Amniotic stem cell (primary cell): ENCODE data around the gene HIVEP2.

Source experiments
- DNase-seq: peaks from one replicate; lab custom pipeline; 2025; lab: John Stamatoyannopoulos, UW

The HIVEP2 gene

DNA sequence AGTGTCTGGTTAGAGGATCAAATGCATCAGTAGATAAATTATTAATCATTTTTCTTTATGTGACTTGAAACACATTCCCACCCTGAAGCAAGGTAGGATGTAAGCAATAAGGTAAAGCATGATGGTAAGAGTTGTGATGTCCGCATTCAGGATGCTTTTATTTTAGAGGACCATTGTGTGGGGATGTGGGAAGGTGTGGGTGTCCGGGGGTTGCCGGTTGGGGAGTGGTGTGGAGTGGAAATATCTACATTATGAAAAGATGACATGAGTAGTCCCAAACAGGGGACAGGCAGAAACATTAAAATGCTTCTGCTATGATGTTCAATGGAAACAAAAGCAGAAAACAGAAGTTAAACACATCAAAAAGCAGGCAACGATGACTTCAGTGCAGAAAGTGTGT, 215.4 kb downstream of the HIVEP2 start:
- no peak for DNase-seq

DNA sequence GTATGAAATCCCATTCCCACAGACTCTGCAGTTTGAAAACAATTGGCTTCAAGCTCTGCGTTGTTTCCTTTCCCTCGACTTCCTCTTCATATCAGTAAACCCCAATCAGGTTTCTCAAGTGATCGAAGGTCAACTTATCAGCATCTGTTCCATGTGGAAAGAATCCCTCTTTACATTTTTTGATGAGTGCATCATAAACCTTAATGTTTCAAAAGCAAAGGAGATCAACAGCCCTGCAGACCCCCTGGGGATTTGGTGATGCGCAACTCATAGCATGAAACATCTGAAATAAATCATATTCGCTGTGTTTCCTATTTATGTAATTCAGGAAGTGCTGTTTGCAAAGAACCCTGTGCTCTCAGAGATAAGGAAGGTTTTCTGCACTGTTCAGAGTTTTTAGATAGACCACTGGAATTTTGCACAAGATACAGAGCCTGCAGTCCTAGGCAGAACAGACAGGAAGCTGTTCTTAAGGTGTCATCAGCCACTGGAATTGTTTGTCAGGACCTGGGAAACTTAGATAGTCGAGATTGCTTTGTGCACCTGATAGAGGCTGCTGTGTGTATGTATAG, 216.0 kb downstream of the HIVEP2 start:
- DNase-seq = no peak

DNA sequence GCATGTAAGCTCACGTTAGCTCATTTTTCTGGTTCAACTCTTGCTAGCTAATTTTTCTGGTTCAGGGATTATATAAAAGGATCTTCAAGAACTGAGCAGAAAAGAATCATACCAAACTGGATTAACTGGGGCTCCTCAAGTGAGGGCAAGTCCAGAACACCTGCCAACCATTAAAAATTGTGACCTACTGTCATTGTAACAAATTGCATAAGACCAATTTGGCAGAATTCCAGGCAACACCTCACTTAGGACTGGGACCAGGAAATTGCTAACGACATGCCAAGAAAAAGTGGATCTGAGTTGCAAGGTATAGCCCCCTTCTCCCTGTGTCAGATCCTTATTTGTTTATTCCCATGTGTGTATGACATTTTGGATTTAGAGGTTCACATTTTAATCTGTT, 216.6 kb downstream of the HIVEP2 start:
- DNase-seq = no peak

DNA sequence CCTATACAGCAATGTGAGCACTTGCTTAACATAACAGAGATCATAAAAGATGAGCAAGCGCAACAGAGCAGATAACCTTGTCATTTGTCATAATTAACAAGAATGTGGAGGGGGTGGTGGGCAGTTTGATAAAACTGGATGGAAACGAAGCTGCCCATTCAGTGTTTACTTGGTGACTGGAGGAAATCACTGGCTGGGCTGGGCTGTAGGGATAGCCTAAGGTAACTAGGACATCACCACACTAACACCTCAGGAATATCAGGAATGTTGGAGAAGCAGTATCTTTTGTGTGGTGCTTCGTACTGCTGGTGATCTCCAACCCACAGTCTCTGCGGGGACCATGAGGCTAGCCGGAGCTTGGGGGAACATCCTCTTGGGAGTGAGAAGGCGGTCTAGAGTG, 218.4 kb downstream of the HIVEP2 start:
- DNase-seq = no peak

DNA sequence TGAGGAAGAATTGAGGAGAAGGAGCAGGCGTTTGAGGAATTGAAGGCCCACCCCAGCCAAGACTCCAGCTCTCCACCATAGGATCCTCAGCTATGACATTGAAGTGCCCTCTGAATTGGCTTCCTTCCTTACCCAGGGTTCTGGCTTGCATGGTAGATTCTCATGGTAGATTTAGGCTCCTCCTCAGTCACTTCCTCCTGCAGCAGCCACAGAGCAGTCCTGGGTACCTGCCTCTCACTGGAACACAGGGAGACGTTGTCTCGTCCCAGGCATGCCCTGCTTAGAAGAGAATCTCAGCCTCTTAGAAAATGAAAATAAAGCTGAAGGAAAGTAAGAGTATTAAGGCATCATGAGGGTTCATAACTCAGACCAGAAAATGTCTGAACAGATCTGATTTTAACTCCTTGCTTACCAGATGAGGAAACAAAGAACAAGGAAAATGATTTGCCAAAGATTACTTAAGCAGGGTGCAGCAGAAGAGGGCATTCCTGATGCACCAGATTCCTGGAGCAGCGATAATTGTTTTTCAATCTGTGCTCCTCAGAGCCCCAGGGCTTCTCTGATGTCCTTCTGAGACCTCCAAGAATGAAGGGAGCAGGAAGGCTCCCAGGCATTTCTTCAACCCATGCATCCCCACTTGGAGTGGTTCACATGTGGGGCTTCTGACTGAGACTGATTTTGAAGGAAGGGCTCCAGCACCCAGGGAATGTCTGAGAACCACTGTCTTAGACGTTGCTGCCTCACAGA, 219.8 kb downstream of the HIVEP2 start:
- no peak for DNase-seq

DNA sequence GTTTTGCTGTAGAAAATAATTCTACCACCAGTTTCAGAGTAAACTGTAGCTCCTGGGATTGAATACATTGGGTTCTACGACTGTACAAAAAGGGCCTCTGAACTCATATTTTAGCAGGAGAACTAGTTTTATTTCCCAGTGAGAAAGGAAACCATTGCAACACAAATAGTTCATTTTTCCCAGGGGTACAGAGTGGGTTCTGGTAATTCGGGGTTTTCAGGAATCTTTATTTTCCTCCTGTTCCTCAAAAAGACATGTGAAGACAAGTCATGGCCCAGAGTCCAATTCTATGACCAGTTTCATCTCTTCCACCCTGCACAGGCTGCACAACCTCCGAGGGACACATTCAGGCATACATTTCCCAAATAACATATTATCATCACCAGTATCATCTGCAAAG, 222.1 kb downstream of the HIVEP2 start:
- no peak for DNase-seq

DNA sequence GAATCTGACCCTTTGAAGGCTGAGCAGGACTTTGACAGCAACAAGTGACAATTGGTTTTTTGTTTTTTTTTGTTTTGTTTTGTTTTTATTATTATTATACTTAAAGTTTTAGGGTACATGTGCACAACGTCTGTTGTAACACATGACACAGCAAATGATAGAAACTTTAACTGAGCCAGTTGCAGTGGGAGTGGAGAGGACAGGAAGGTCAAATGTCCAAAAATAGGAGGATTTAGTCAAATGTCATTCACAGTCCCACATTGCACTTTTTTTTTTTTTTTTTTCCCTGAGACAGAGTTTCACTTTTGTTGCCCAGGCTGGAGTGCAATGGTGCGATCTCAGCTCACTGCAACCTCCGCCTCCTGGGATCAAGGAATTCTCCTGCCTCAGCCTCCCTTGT, 223.0 kb downstream of the HIVEP2 start:
- no peak for DNase-seq

DNA sequence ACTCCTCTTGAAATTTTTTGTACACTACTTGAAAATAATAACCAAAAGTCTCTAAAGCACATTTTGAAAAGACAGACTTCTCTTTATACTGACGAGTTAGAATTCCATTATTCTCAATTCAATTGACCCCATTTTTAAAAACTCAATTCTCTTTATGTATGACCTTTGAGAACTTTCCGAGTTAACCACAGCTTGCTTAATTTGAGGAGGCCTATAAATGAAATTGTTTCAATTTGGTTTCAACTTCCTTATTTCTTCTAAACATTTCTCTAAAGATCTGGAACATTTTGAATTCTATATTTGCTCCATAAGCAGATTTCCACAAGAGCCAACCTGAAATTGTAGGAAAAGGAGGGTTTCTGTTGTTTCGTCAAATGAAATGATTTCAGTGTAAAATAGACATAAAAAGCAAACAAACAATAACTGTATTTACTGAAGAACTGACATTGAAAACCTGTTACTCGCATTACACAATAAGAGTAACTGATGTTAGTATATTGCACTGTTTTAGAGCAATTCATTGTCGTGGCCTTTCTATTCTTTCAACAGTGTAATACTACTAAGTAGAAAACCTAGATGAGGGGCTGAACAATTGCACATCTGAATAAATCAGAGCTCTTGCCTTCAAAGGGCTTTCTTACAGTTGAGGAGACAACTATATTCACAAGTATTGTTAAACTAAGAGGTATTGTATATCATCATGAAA, 223.6 kb downstream of the HIVEP2 start:
- no peak for DNase-seq

DNA sequence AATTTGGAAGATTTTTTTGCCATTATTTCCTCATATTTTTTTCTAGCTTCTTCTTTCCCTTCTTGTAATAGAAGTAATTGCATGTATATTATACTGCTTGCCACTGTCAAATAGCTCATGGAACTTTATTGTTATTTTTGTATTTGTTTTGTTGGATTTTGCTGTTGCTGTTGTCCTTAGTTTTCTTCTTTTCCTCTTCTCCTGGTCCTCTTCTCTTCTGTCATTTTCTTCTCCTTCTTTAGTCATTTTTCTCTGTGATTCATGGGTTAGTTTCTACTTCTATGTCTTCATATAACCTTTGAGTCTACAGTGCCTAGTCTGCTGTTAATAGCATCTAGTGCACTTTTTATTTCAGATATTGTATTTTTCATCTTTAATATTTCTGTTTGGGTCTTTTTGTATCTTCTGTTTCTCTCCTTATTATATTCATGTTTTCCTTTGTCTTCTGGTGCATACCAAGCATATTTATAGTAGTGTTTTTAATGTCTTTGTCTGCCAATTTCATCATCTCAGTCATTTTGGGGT, 226.2 kb downstream of the HIVEP2 start:
- no peak for DNase-seq

DNA sequence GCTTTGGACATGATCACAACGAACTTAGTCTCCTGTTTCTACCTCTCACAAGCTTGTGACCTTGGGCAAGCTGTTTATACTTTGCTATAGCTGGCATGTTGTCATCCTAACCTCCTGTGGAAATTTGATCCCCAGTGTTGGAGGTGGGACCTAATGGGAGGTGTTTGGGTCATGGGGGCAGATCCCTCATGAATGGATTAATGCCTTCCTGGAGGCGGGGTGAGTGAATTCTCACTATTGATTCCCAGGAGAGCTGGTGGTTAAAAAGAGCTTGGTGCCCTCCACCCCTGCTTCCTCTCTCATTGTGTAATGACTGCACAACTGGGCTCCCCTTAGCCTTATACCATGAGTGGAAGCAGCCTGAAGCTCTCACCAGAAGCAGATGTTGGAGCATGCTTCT, 228.9 kb downstream of the HIVEP2 start:
- DNase-seq = no peak

DNA sequence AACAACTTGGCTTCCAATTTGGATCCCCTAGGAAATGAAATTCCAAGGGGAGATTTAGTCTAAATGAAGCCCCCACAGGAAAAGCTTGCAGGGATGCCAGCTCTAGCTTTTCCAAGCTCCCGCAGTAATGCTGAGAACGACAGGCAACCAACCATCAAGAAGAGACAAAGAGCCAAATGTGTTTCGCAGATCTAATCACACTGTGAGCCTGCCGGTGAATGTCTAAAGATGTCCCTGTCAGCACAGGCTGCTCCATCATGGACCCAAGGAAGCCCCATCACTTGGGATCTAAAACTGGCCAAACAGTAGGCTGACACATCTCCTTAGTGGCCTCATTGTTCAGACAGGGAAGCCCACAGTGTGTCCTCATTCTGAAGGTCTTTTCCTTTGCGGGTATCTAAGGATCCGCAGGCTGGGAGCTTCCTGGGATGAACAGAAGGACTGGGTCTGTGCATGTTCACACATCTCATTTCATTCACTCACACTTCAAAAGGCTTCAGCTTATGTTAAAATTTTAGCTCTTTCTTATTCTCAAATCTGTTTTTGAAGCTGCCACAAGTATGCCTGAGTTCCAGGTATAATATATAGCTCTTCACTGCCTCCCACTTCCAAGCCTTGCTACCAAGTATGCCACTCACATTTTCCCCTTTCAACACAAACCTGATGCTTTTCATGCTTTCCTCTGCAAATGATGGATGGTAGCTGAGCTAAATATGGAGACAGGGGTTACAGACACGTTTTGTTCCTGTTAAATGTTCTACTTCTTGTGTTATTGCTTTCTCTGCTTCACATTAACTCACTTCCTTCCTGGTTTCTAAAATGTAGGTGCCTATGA, 229.8 kb downstream of the HIVEP2 start:
- no peak for DNase-seq

DNA sequence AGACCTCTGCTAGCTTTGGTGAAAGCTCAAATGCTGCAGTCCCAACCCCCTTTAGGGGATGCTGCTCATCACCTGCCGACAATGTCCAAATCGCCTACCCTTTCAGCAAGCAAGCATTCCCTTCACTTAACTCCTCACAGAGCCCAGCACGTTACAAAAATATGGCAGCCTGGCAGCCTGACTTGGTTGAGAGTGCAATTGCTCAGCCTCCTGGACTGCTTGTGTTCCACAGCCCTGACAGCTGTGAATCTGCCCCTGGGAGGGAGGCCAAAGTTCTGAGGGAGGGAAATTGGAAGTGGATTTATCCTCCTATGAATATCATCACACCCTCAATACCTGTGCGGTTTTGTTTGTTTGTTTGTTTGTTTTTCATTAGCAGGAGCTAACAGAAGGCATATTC, 231.0 kb downstream of the HIVEP2 start:
- no peak for DNase-seq

DNA sequence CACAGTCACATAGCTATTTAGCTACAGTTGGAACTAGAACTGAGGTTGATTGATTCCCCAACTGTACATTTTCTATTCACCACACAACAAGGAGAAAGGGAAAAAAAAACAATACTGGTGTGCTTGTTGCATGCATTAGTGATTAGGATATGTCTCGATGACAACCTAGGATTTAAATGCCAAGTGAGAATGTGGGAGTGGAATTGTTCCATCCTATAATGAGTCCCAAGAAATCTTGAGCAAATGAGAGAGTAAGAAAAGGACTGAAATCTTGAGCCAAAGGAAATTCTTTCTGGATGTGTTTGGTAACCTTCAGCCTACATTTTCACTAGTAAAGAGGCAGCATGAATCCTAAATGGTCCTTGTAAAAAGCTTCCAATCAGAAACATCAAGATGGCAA, 232.7 kb downstream of the HIVEP2 start:
- DNase-seq = no peak

DNA sequence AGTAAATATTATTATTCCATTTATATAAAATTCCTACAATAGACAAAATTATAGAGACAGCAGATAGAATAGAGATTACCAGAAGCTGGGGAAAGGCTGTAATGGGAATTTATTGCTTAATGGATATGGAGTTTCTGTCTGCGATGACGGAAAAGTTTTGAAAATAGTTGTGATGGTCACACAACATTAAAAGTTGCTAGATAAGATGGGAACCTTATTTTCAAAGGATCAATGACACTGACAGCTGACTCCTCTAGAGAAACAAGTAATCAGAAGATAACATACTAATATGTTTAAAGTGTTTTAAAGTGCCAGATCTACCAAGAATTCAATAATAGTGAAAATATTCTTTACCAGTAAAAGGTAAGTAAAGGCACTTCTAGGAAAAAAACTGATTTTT, 236.3 kb downstream of the HIVEP2 start:
- DNase-seq = no peak

DNA sequence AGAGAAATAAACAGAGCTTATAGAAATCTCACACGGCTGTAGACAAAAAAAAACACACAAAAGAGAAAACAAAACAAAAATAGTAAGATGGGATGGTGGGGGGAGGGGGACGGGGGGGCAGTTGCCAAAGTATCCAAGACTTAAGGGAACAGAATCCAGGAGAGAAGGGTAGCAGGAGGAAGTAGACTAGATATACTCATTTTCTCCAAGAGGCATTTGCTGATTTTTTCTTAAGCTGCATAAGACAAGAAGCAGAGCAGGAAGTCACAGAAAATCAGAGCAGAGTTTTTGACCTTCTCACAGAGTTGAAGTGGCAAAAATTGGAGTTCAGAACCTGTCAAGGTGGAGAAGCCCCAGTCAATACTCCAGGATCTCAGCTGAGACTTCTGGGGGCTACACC, 237.7 kb downstream of the HIVEP2 start:
- DNase-seq = no peak

DNA sequence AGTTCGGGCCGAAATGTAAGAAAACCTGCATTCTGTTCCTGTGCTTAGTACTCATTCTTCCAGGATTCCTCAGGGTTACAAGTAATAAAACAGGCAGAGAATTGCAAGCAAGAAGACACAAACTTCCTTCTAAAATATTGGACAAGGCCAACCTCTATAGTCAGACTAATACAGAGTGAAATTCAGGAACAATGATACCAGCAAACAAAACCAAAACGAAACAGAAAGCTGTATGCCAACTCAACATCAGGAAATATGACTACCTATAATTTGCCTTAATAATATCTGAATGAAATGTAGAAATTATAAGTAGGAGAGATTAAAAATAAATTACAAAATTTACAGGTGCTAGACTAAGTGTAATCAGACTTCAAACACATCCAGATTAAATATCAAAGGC, 238.8 kb downstream of the HIVEP2 start:
- no peak for DNase-seq

DNA sequence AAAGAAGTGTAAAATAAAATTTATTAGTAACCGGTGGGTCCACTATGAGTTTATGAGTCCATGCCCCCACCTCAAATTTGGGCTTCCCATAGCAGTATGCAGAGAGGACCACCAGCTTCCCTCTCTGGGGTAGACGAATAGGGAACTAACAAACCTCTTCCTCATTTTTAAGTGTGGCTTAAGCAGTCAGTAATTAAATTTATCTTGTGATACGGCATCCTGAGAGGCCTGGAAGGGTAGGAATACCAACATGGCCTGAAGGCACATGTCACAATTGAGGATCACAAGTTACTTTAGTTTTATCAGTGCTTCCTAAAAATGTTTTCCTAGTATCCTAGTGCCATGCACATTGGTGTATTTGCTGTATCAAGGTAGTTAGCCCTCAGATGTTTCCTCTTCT, 239.9 kb downstream of the HIVEP2 start:
- no peak for DNase-seq

DNA sequence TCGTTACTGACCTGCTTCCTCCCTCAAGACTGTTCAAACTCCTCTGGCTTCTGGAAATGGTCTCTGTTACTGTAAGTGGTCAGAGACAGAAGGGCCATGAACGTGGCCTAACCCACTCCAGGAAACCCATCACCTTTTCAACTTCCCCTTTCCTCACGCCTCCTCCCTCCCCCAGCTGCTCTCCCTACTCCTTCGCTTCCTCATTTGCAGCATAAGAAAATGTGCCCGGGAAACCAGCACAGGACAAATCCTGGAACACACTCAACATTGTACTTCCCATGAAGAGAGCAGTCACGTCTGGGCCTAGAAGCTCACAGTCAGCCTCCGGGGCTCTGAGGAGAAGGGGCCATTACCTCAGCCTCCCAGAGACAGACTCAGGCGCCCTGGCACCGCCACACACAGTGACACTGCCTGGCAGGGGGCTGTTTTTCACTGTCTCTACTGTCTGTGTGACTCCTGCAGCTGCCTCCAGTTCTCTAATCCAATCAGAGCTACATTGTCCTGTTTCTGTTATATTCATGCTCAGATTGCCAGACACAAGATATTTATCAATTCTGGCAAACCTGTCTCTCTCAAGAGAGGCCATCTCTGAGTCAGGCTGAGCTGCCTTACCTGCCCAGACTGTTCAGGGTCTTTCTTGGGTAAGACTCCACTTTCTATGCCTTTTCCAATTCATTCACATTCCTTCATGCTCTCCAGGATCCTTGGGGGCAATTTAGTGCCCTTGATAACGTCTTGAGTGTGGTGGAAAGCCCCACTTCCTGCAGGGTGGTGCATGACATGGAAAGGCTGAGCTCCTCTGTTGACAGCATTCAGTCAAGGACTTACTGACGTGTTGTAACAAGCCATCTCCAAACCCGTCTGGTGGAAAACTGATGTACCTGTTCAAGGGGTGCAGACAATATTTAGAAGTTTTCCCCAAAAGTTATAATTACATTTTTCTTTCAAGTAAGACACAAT, 242.2 kb downstream of the HIVEP2 start:
- no peak for DNase-seq
